HEK293T (cell line): Measurements from ENCODE around the gene METTL16.

Experiments
- CTCF ChIA-PET: fragments of 350-600 bp; formaldehyde crosslinking; extraction: SDS; loops from one replicate; lab custom pipeline; 2021; ENCODE audit warnings: antibody characterized with exemption, inconsistent platforms; lab: Yijun Ruan, JAX
- POLR2A ChIA-PET: fragments of 350-600 bp; formaldehyde crosslinking; extraction: SDS; loops from one replicate; lab custom pipeline; 2020; ENCODE audit warnings: antibody characterized with exemption, inconsistent platforms; lab: Yijun Ruan, JAX
- DNase-seq: peaks from one replicate; pipeline ENCODE4 v3.0.0; 2012; ENCODE audit warnings: mixed read lengths; ENCODE audit errors: extremely low spot score
- ARNT ChIP-seq: fragments of 450-650 bp; IDR thresholded peaks from 2 replicates; pipeline ENCODE4 v1.6.1; 2017; ENCODE audit warnings: mild to moderate bottlenecking
- BHLHE40 ChIP-seq: fragments of 450-650 bp; IDR thresholded peaks from 2 replicates; pipeline ENCODE4 v1.6.1; 2016; ENCODE audit warnings: mild to moderate bottlenecking, moderate library complexity, borderline replicate concordance
- CTBP1 ChIP-seq: fragments of 450-650 bp; IDR thresholded peaks from 2 replicates; pipeline ENCODE4 v1.6.1; 2016; ENCODE audit warnings: borderline replicate concordance
- ELF4 ChIP-seq: fragments of 450-650 bp; IDR thresholded peaks from 2 replicates; pipeline ENCODE4 v1.6.1; 2017; ENCODE audit warnings: antibody characterized with exemption
- FOXA1 ChIP-seq: fragments of 450-650 bp; IDR thresholded peaks from 2 replicates; pipeline ENCODE4 v1.6.1; 2016; ENCODE audit warnings: mild to moderate bottlenecking
- FOXK2 ChIP-seq: fragments of 450-650 bp; IDR thresholded peaks from 2 replicates; pipeline ENCODE4 v1.6.1; 2016; ENCODE audit warnings: mild to moderate bottlenecking
- FOXM1 ChIP-seq: fragments of 450-650 bp; IDR thresholded peaks from 2 replicates; pipeline ENCODE4 v1.6.1; 2017; ENCODE audit warnings: mild to moderate bottlenecking, borderline replicate concordance
- HDGF ChIP-seq: fragments of 450-650 bp; IDR thresholded peaks from 2 replicates; pipeline ENCODE4 v1.6.1; 2017; ENCODE audit warnings: antibody characterized with exemption, borderline replicate concordance
- L3MBTL2 ChIP-seq: fragments of 450-650 bp; conservative IDR thresholded peaks from 2 replicates; pipeline ENCODE4 v1.6.1; 2016; ENCODE audit warnings: mild to moderate bottlenecking
- LEF1 ChIP-seq: fragments of 450-650 bp; IDR thresholded peaks from 2 replicates; pipeline ENCODE4 v1.6.1; 2017; ENCODE audit warnings: mild to moderate bottlenecking, borderline replicate concordance
- NFRKB ChIP-seq: fragments of 450-650 bp; IDR thresholded peaks from 2 replicates; pipeline ENCODE4 v1.6.1; 2016; ENCODE audit warnings: mild to moderate bottlenecking, moderate library complexity
- PKNOX1 ChIP-seq: fragments of 450-650 bp; IDR thresholded peaks from 2 replicates; pipeline ENCODE4 v1.6.1; 2016
- SP1 ChIP-seq: fragments of 450-650 bp; IDR thresholded peaks from 2 replicates; pipeline ENCODE4 v1.6.1; 2017
- SUZ12 ChIP-seq: fragments of 450-650 bp; IDR thresholded peaks from 2 replicates; pipeline ENCODE4 v1.6.1; 2016; ENCODE audit warnings: mild to moderate bottlenecking
- TARDBP ChIP-seq: fragments of 450-650 bp; IDR thresholded peaks from 2 replicates; pipeline ENCODE4 v1.6.1; 2016
- ZNF384 ChIP-seq: fragments of 450-650 bp; IDR thresholded peaks from 2 replicates; pipeline ENCODE4 v1.6.1; 2016

The METTL16 gene

GRCh38 chr17:2371183-2372130, 140.2 kb downstream of the METTL16 start:
- DNase-seq = no peak
- ChIA-PET CTCF (interaction anchor here (2.4 kb wide), 1 partner anchor 10 kb away, joined by 12 read pairs; no protein-coding TSS in a partner anchor), POLR2A (no interaction called here)
- no peak for TF ChIP-seq PKNOX1
- no peak for TF ChIP-seq FOXM1
- TF ChIP-seq ELF4 = no peak
- TF ChIP-seq BHLHE40 = no peak
- TF ChIP-seq ARNT = no peak
- no peak for TF ChIP-seq LEF1
- TF ChIP-seq NFRKB = no peak
- TF ChIP-seq CTBP1 = no peak
- no peak for TF ChIP-seq FOXK2
- no peak for TF ChIP-seq HDGF
- TF ChIP-seq L3MBTL2 = no peak
- TF ChIP-seq ZNF384 = no peak
- no peak for TF ChIP-seq SP1
- TF ChIP-seq TARDBP = no peak
- no peak for TF ChIP-seq FOXA1

- no peak for DNase-seq
- TF ChIP-seq LEF1 (no peak), FOXM1 (no peak), ZNF384 (no peak), NFRKB (no peak), TARDBP (no peak), L3MBTL2 (no peak), SP1 (no peak), ELF4 (no peak), BHLHE40 (no peak), FOXA1 (no peak), ARNT (no peak), HDGF (no peak), CTBP1 (no peak), FOXK2 (no peak), SUZ12 (no peak), PKNOX1 (no peak)
- POLR2A ChIA-PET = no interaction called here
- CTCF ChIA-PET = interaction anchor here (0.7 to 2.4 kb wide), 3 partner anchors 12 to 46 kb away, joined by 3 to 12 read pairs (median 7); no protein-coding TSS in a partner anchor
Observed at GRCh38 chr17:2370211-2370589, 141.5 kb downstream of the METTL16 start.

DNA sequence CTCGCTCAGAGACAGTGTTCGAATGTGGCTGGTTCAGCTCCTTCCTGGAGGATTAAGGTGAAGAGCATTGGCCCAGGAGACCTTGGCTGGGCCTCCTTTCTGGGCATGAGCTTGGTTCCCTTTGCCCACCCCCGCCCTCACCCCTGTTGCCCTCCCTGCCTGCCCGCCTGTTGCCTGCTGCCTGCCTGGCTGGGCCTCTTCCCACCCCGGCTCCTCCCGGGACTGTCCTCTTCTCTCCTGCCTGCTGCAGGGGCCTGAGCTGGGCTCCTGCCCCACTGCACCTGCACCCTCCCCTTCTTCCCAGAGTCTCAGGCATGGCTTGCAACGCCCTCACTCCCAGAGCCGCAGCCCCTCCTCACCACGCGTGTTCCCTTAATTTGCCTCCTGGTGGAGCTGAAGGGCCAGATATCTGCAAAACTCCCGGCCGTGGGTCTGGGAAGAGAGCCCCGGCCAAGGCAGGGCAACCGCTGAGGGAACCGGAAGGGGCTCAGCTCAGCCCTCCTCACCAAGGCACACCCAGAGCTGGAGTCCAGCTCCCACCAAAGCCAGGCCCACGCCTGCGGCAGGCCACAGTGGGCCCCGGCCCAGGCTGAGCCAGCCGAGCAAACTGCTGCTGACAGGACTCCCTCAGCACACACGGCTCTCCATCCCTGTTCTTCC, 142.0 kb downstream of the METTL16 start:
- no peak for TF ChIP-seq TARDBP
- TF ChIP-seq FOXM1 = no peak
- TF ChIP-seq PKNOX1 = no peak
- no peak for TF ChIP-seq LEF1
- no peak for TF ChIP-seq SUZ12
- peak; percentile 25 for DNase-seq
- ChIA-PET POLR2A (no interaction called here), CTCF (interaction anchor here (0.7 to 2.4 kb wide), 3 partner anchors 12 to 47 kb away, joined by 3 to 12 read pairs (median 7); no protein-coding TSS in a partner anchor)

DNA sequence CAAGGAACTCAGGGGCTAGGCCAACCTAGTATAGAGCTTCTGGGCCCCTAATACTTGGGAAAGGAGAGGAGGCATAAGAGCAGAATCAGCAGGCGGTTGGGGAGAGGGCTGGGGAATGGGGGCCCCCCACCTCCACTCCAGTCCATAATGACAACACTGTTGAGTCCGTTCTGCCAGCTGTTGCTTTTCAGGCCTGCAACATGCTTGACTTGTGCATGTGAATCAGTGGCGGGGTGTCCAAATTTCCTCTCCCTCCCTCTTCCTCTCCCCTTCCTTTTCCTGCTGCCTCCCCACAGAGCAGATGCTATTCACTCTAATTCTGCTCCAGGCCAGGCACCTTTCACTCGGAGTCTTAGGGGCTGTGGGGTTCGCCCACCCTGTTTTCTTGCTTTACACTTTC, 142.6 kb downstream of the METTL16 start:
- TF ChIP-seq FOXM1 (no peak), SUZ12 (no peak), HDGF (no peak), NFRKB (no peak)
- ChIA-PET POLR2A (no interaction called here), CTCF (interaction anchor here (2.2 to 2.4 kb wide), 2 partner anchors 13 to 16 kb away, joined by 7 to 12 read pairs; no protein-coding TSS in a partner anchor)
- no peak for DNase-seq

DNA sequence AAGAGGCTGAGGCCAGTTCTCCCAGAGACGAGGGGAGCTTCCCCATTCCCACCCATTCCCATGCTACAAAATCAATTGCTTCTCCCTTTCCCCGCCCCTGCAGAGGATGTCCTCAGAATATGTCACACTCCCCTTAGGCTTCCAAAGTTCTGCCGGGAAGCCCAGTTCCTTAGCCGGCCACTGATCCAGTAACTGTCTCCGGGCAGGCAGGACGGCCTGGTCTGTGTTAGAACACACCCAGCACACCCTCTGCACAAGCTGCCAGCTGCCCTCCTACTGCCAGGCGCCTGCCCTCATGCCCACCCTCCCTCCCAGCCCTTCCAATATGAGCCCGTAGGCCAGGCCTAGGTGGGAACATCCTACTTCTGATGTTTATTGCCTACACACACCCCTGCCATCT, 143.3 kb downstream of the METTL16 start:
- CTCF ChIA-PET = interaction anchor here (2.2 kb wide), 1 partner anchor 15 kb away, joined by 7 read pairs; no protein-coding TSS in a partner anchor
- TF ChIP-seq ZNF384 = no peak
- no peak for TF ChIP-seq BHLHE40
- TF ChIP-seq NFRKB = no peak
- TF ChIP-seq L3MBTL2 = no peak
- no peak for TF ChIP-seq FOXK2
- no peak for TF ChIP-seq FOXM1
- TF ChIP-seq SP1 = no peak
- DNase-seq = no peak
- POLR2A ChIA-PET = interaction anchor here (1.1 to 1.2 kb wide), 2 partner anchors 14 to 32 kb away, joined by 3 to 4 read pairs; partner anchors contain the start of gene TSR1
